ENCODE data around the gene PLP2.

PLP2 gene

GRCh38 chrX:49174723-49175122, 3.0 kb downstream of the PLP2 start:
- H3K4me1 ChIP-seq (ENCODE audit: control insufficient read depth, low read length): peaks cover 12% of the 10 kb centered on the region
- no peaks in the 10 kb centered on the region for H3K9me3 ChIP-seq (ENCODE audit: control insufficient read depth, insufficient read depth, low read length)
- no peaks in the 10 kb centered on the region for H3K9me2 ChIP-seq (replicated peaks; ENCODE audit: control insufficient read depth, low read length)
- H3K27ac ChIP-seq (ENCODE audit: low read depth, low read length): no peak overlapping the region
- no peaks in the 10 kb centered on the region for H3K27me3 ChIP-seq (ENCODE audit: control insufficient read depth, low read length)
- no peak overlapping the region for H3K4me2 ChIP-seq (ENCODE audit: low read length)
- no peaks in the 10 kb centered on the region for H4K20me1 ChIP-seq (ENCODE audit: control insufficient read depth, insufficient read depth, low read depth, low read length)
- peaks cover 40% of the 10 kb centered on the region for H3K36me3 ChIP-seq (ENCODE audit: control insufficient read depth, low read length)
- H3K79me2 ChIP-seq (ENCODE audit: control insufficient read depth, low read length): peaks cover 10% of the 10 kb centered on the region
- no peak overlapping the region for H3K4me3 ChIP-seq (ENCODE audit: low read length)
- H3F3A ChIP-seq (ENCODE audit: control insufficient read depth, insufficient read depth): no peaks in the 10 kb centered on the region
- TF ChIP-seq CTCF (IDR thresholded peaks at IDR 0.05; ENCODE audit: low read depth, low read length, poor library complexity, severe bottlenecking) (no peak), EZH2phosphoT487 (IDR thresholded peaks at IDR 0.05; ENCODE audit: borderline replicate concordance, low read length) (no peak)

- peaks cover 12% of the 10 kb centered on the region for H3K4me1 ChIP-seq (ENCODE audit: control insufficient read depth, low read length)
- TF ChIP-seq EZH2phosphoT487 (IDR thresholded peaks at IDR 0.05; ENCODE audit: borderline replicate concordance, low read length): no peak
- no peak for TF ChIP-seq CTCF (IDR thresholded peaks at IDR 0.05; ENCODE audit: low read depth, low read length, poor library complexity, severe bottlenecking)
- no peaks in the 10 kb centered on the region for H3K9me3 ChIP-seq (ENCODE audit: control insufficient read depth, insufficient read depth, low read length)
- H3K4me2 ChIP-seq (ENCODE audit: low read length): no peak overlapping the region
- H3K36me3 ChIP-seq (ENCODE audit: control insufficient read depth, low read length): peaks cover 44% of the 10 kb centered on the region
- no peaks in the 10 kb centered on the region for H3K27me3 ChIP-seq (ENCODE audit: control insufficient read depth, low read length)
- H4K20me1 ChIP-seq (ENCODE audit: control insufficient read depth, insufficient read depth, low read depth, low read length): no peaks in the 10 kb centered on the region
- H3F3A ChIP-seq (ENCODE audit: control insufficient read depth, insufficient read depth): no peaks in the 10 kb centered on the region
- H3K4me3 ChIP-seq (ENCODE audit: low read length): no peak overlapping the region
- H3K27ac ChIP-seq (ENCODE audit: low read depth, low read length): no peak overlapping the region
- H3K79me2 ChIP-seq (ENCODE audit: control insufficient read depth, low read length): peaks cover 10% of the 10 kb centered on the region
- H3K9me2 ChIP-seq (replicated peaks; ENCODE audit: control insufficient read depth, low read length): no peaks in the 10 kb centered on the region
These were observed 4.0 kb downstream of the PLP2 start for GRCh38 chrX:49175435-49176274.

GRCh38 chrX:49176421-49177326, 5.0 kb downstream of the PLP2 start:
- Histone ChIP-seq H3K9me3 (ENCODE audit: control insufficient read depth, insufficient read depth, low read length) (no peaks in the 10 kb centered on the region), H3K4me3 (ENCODE audit: low read length) (no peak overlapping the region), H3K79me2 (ENCODE audit: control insufficient read depth, low read length) (peaks cover 10% of the 10 kb centered on the region), H3K27me3 (ENCODE audit: control insufficient read depth, low read length) (no peaks in the 10 kb centered on the region), H3K36me3 (ENCODE audit: control insufficient read depth, low read length) (peaks cover 46% of the 10 kb centered on the region), H4K20me1 (ENCODE audit: control insufficient read depth, insufficient read depth, low read depth, low read length) (no peaks in the 10 kb centered on the region), H3K9me2 (replicated peaks; ENCODE audit: control insufficient read depth, low read length) (no peaks in the 10 kb centered on the region), H3K27ac (ENCODE audit: low read depth, low read length) (no peak overlapping the region), H3K4me1 (ENCODE audit: control insufficient read depth, low read length) (peaks cover 8% of the 10 kb centered on the region), H3F3A (ENCODE audit: control insufficient read depth, insufficient read depth) (no peaks in the 10 kb centered on the region), H3K4me2 (ENCODE audit: low read length) (no peak overlapping the region)
- TF ChIP-seq CTCF (IDR thresholded peaks at IDR 0.05; ENCODE audit: low read depth, low read length, poor library complexity, severe bottlenecking): no peak
- no peak for TF ChIP-seq EZH2phosphoT487 (IDR thresholded peaks at IDR 0.05; ENCODE audit: borderline replicate concordance, low read length)

Measured in DOHH2 (cell line).